HG03108 (cell line): Measurements from ENCODE around the gene OPN1SW.

Experiments
- ATAC-seq: cut with Tn5 transposase; IDR thresholded peaks from one replicate; pipeline ENCODE4 v1.9.1; 2021; ENCODE audit warnings: moderate library complexity; ENCODE audit not compliant: unreplicated experiment

Gene OPN1SW

GRCh38 chr7:128775744-128776474, at the start of gene OPN1SW:
Gene OPN1SW, minus strand, starts transcription at chr7:128775794. Its CDS starts 13 bp downstream, at chr7:128775781.
- no peak for ATAC-seq

- no peak for ATAC-seq
These were observed 46.1 kb upstream of the OPN1SW start for GRCh38 chr7:128821724-128822123.

GRCh38 chr7:128818694-128819093, 43.1 kb upstream of the OPN1SW start:
- ATAC-seq = no peak

GRCh38 chr7:128815289-128815942, 39.8 kb upstream of the OPN1SW start:
- ATAC-seq = no peak

GRCh38 chr7:128814499-128814898, 38.9 kb upstream of the OPN1SW start:
- ATAC-seq = no peak

GRCh38 chr7:128812514-128813168, 37.0 kb upstream of the OPN1SW start:
- no peak for ATAC-seq

GRCh38 chr7:128811631-128812430, 36.2 kb upstream of the OPN1SW start:
- no peak for ATAC-seq

- no peak for ATAC-seq
These were observed 35.4 kb upstream of the OPN1SW start for GRCh38 chr7:128810997-128811396.

GRCh38 chr7:128810473-128810872, 34.9 kb upstream of the OPN1SW start:
- ATAC-seq = no peak

- no peak for ATAC-seq
These were observed 33.8 kb upstream of the OPN1SW start for GRCh38 chr7:128809363-128809762.

- ATAC-seq = no peak
These were observed 31.6 kb upstream of the OPN1SW start for GRCh38 chr7:128807191-128807590.

GRCh38 chr7:128805225-128805624, 29.6 kb upstream of the OPN1SW start:
- no peak for ATAC-seq

GRCh38 chr7:128804484-128804883, 28.9 kb upstream of the OPN1SW start:
- no peak for ATAC-seq

- no peak for ATAC-seq
These were observed 26.2 kb upstream of the OPN1SW start for GRCh38 chr7:128801667-128802418.

- ATAC-seq = no peak
These were observed 25.4 kb upstream of the OPN1SW start for GRCh38 chr7:128801003-128801402.

GRCh38 chr7:128800567-128800966, 25.0 kb upstream of the OPN1SW start:
- no peak for ATAC-seq

GRCh38 chr7:128799451-128799850, 23.9 kb upstream of the OPN1SW start:
- ATAC-seq = no peak

- no peak for ATAC-seq
These were observed 20.7 kb upstream of the OPN1SW start for GRCh38 chr7:128796327-128796726.

- ATAC-seq = no peak
These were observed 19.5 kb upstream of the OPN1SW start for GRCh38 chr7:128795129-128795528.

- no peak for ATAC-seq
These were observed 18.8 kb upstream of the OPN1SW start for GRCh38 chr7:128794436-128794835.
